Fibroblast of the aortic adventitia (primary cell): ENCODE measurements around the gene ACOT7. TPM values are rescaled to one million over a fixed set of nuclear protein-coding genes. Genes with fewer than 3 reads are reported as not detected.
"Not testable (repeated sequence)": the region's sequence is repeated elsewhere in the genome, so short reads cannot be mapped to it uniquely, and the experiment has no call there.

Experiments
- DNase-seq: peaks from one replicate; pipeline ENCODE4 v3.0.0-alpha.2; 2010; ENCODE audit warnings: low read depth
- H3K4me3 ChIP-seq: 2 replicates; pipeline ENCODE4 v1.5.1; 2011; ENCODE audit warnings: low read depth, mild to moderate bottlenecking, control low read depth, low read length, moderate library complexity
- CTCF ChIP-seq: IDR thresholded peaks from 2 replicates; pipeline ENCODE4 v1.5.1; 2011; ENCODE audit warnings: mild to moderate bottlenecking, low read length, control low read depth, inconsistent platforms; ENCODE audit not compliant: insufficient read depth
- total RNA-seq: library from RNA; depleted of rRNA; stranded (reverse); fragments of >200 nt; gene quantifications from 2 replicates; pipeline ENCODE4 v1.2.3, GENCODE V29; 2012; ENCODE audit warnings: low replicate concordance

The ACOT7 gene
- 4.8 and 16.0 TPM in 2 replicates for total RNA-seq

- TF ChIP-seq CTCF, result peak; percentile 36
- peak; percentile 77 for DNase-seq
- H3K4me3 ChIP-seq, result peak within 1 kb of the TSS; percentile 71
These were observed at the start of gene ACOT7 for GRCh38 chr1:6393400-6394187. Gene ACOT7, minus strand, starts transcription at chr1:6393767. Its CDS starts 368 bp downstream, at chr1:6393399.

GRCh38 chr1:6441586-6441985, 48.0 kb upstream of the ACOT7 start:
- no peak overlapping the region for H3K4me3 ChIP-seq
- no peak for TF ChIP-seq CTCF
- DNase-seq, result no peak

GRCh38 chr1:6440198-6441126, 46.9 kb upstream of the ACOT7 start:
- TF ChIP-seq CTCF, result no peak
- H3K4me3 ChIP-seq, result no peak overlapping the region
- no peak for DNase-seq

- TF ChIP-seq CTCF, result peak; percentile 95
- peak; percentile 55 for DNase-seq
- no peak overlapping the region for H3K4me3 ChIP-seq
These were observed 44.5 kb upstream of the ACOT7 start for GRCh38 chr1:6438047-6438525.

GRCh38 chr1:6437012-6437700, 43.6 kb upstream of the ACOT7 start:
- not testable (repeated sequence) for H3K4me3 ChIP-seq, DNase-seq

- H3K4me3 ChIP-seq, DNase-seq: not testable (repeated sequence)
These were observed 42.7 kb upstream of the ACOT7 start for GRCh38 chr1:6436277-6436676.

- no peak for DNase-seq
- H3K4me3 ChIP-seq, result no peak overlapping the region
- no peak for TF ChIP-seq CTCF
These were observed 42.0 kb upstream of the ACOT7 start for GRCh38 chr1:6435547-6435946.
